GM23338 (cell line): ENCODE measurements around the gene BCL11B. TPM values are rescaled to one million over a fixed set of nuclear protein-coding genes. Genes with fewer than 3 reads are reported as not detected.

ENCODE experiments used
- ATAC-seq: fragments of 200-7000 bp; cut with Tn5 transposase; 3 replicates; pipeline ENCODE4 v1.9.1; 2020
- DNase-seq: peaks from one replicate; pipeline ENCODE4 v3.0.0-alpha.2; 2015; ENCODE audit warnings: low spot score
- H2AFZ ChIP-seq: fragments of 200-600 bp; sonication (generic); 2 replicates; pipeline ENCODE4 v1.8.0; 2016; ENCODE audit warnings: antibody characterized with exemption, mild to moderate bottlenecking, moderate library complexity
- H3F3A ChIP-seq: fragments of 200-600 bp; sonication (generic); replicated peaks from 2 replicates; pipeline ENCODE4 v1.8.0; 2017; ENCODE audit warnings: antibody characterized with exemption, mixed run types, low read depth
- H3K27ac ChIP-seq: fragments of 200-600 bp; sonication (generic); 2 replicates; pipeline ENCODE4 v1.6.1; 2016; ENCODE audit warnings: low read depth
- H3K27me3 ChIP-seq: fragments of 200-600 bp; sonication (generic); 2 replicates; pipeline ENCODE4 v1.8.0; 2016; ENCODE audit warnings: mild to moderate bottlenecking, mixed run types, moderate library complexity; ENCODE audit not compliant: insufficient read depth
- H3K36me3 ChIP-seq: fragments of 200-600 bp; sonication (generic); 2 replicates; pipeline ENCODE4 v1.8.0; 2016; ENCODE audit warnings: mild to moderate bottlenecking; ENCODE audit not compliant: insufficient read depth
- H3K4me1 ChIP-seq: fragments of 200-600 bp; sonication (generic); 2 replicates; pipeline ENCODE4 v1.8.0; 2016; ENCODE audit warnings: mild to moderate bottlenecking, moderate library complexity; ENCODE audit not compliant: insufficient read depth
- H3K4me2 ChIP-seq: fragments of 200-600 bp; sonication (generic); 2 replicates; pipeline ENCODE4 v1.7.1; 2017; ENCODE audit warnings: mixed run types
- H3K4me3 ChIP-seq: fragments of 200-600 bp; sonication (generic); 2 replicates; pipeline ENCODE4 v1.6.1; 2016; ENCODE audit warnings: mixed run types
- H3K79me2 ChIP-seq: fragments of 200-600 bp; sonication (generic); replicated peaks from 2 replicates; pipeline ENCODE4 v1.8.0; 2017; ENCODE audit warnings: mild to moderate bottlenecking; ENCODE audit not compliant: insufficient read depth
- H3K9me2 ChIP-seq: fragments of 200-600 bp; sonication (generic); 2 replicates; pipeline ENCODE4 v1.8.0; 2017; ENCODE audit not compliant: insufficient read depth
- H4K20me1 ChIP-seq: fragments of 200-600 bp; sonication (generic); replicated peaks from 2 replicates; pipeline ENCODE4 v1.8.0; 2017; ENCODE audit warnings: mild to moderate bottlenecking; ENCODE audit not compliant: insufficient read depth
- H3K27ac Mint-ChIP-seq: 2 replicates; pipeline ENCODE4 v1.8.0; 2020; ENCODE audit warnings: inconsistent platforms, mild to moderate bottlenecking, moderate library complexity, mixed read lengths
- H3K27me3 Mint-ChIP-seq: 3 replicates; pipeline ENCODE4 v1.8.0; 2022; ENCODE audit warnings: low read depth, mild to moderate bottlenecking, moderate library complexity, mixed read lengths, inconsistent platforms; ENCODE audit not compliant: insufficient read depth, poor library complexity
- H3K36me3 Mint-ChIP-seq: 3 replicates; pipeline ENCODE4 v1.8.0; 2021; ENCODE audit warnings: low read depth, mild to moderate bottlenecking, inconsistent platforms, moderate library complexity, mixed read lengths
- H3K4me1 Mint-ChIP-seq: 3 replicates; pipeline ENCODE4 v1.8.0; 2020; ENCODE audit warnings: mild to moderate bottlenecking, inconsistent platforms, mixed read lengths
- H3K4me3 Mint-ChIP-seq: 3 replicates; pipeline ENCODE4 v1.8.0; 2021; ENCODE audit warnings: moderate library complexity, mild to moderate bottlenecking, inconsistent platforms, mixed read lengths
- H3K9me3 Mint-ChIP-seq: 3 replicates; pipeline ENCODE4 v1.8.0; 2020; ENCODE audit warnings: moderate library complexity, mild to moderate bottlenecking, inconsistent platforms, mixed read lengths
- CREB1 ChIP-seq: fragments of 250-450 bp; sonication (Bioruptor Pico); IDR thresholded peaks from 2 replicates; pipeline ENCODE4 v1.5.0; 2020; ENCODE audit warnings: low read depth, mild to moderate bottlenecking, moderate library complexity
- CTCF ChIP-seq, 2 experiments: fragments of 200-600 bp in 1 of 2; sonication (generic) in 1 of 2; conservative IDR thresholded peaks; 2 replicates each; pipeline versions ENCODE4 v1.5.1 to v1.6.1; 2016 to 2017; ENCODE audit warnings: antibody characterized with exemption in 2 of 2, low read depth in 2 of 2, mild to moderate bottlenecking in 2 of 2, moderate library complexity in 1 of 2
- EZH2 ChIP-seq: fragments of 200-600 bp; sonication (generic); IDR thresholded peaks from one replicate; pipeline ENCODE4 v1.8.0; 2017; ENCODE audit warnings: antibody characterized with exemption, mild to moderate bottlenecking, low read depth; ENCODE audit not compliant: unreplicated experiment
- EZH2phosphoT487 ChIP-seq: fragments of 200-600 bp; sonication (generic); IDR thresholded peaks from one replicate; pipeline ENCODE4 v1.8.1; 2018; ENCODE audit warnings: antibody characterized with exemption; ENCODE audit not compliant: unreplicated experiment
- JUNB ChIP-seq: IDR thresholded peaks from one replicate; pipeline ENCODE4 v1.6.1; 2016; ENCODE audit warnings: antibody characterized with exemption; ENCODE audit not compliant: unreplicated experiment
- NANOG ChIP-seq: IDR thresholded peaks from 2 replicates; pipeline ENCODE4 v1.6.1; 2016; ENCODE audit warnings: antibody characterized with exemption, borderline replicate concordance
- POLR2AphosphoS5 ChIP-seq: IDR thresholded peaks from 2 replicates; pipeline ENCODE4 v1.6.1; 2016; ENCODE audit warnings: antibody characterized with exemption, low read depth
- STAT1 ChIP-seq: IDR thresholded peaks from one replicate; pipeline ENCODE4 v1.6.1; 2016; ENCODE audit warnings: antibody characterized with exemption; ENCODE audit not compliant: unreplicated experiment
- ZNF114 ChIP-seq: fragments of 250-450 bp; sonication (Bioruptor Pico); IDR thresholded peaks from 2 replicates; pipeline ENCODE4 v1.5.0; 2020; ENCODE audit warnings: mild to moderate bottlenecking, moderate library complexity
- ZNF331 ChIP-seq: fragments of 250-450 bp; sonication (Bioruptor Pico); IDR thresholded peaks from 2 replicates; pipeline ENCODE4 v1.5.0; 2020; ENCODE audit warnings: low read depth, mild to moderate bottlenecking, moderate library complexity
- polyA plus RNA-seq: library from polyadenylated mRNA; unstranded; fragments of >200 nt; fragmentation: Nextera tagmentation; extraction: Ambion mirVana; gene quantifications from 2 replicates; pipeline ENCODE4 v1.2.1, GENCODE V29; 2016
- total RNA-seq: library from RNA; depleted of rRNA; stranded (reverse); fragments of >200 nt; shearing (Covaris generic); gene quantifications from 2 replicates; pipeline ENCODE4 v1.2.3, GENCODE V29; 2014
- TF ChIP-seq, protein P1 (sequence below): IDR thresholded peaks from 2 replicates; pipeline ENCODE4 v1.6.1; 2016; ENCODE audit warnings: antibody characterized with exemption
- TF ChIP-seq, protein P2 (sequence below): IDR thresholded peaks from one replicate; pipeline ENCODE4 v1.6.1; 2018; ENCODE audit warnings: antibody characterized with exemption; ENCODE audit not compliant: unreplicated experiment
- TF ChIP-seq, protein P3 (sequence below): fragments of 250-450 bp; sonication (Bioruptor Pico); IDR thresholded peaks from 2 replicates; pipeline ENCODE4 v1.5.0; 2020; ENCODE audit warnings: mild to moderate bottlenecking, moderate library complexity

BCL11B gene
- total and polyA plus RNA-seq, 2 experiments from 2014 or later = 2.4 to 6.7 TPM

DNA sequence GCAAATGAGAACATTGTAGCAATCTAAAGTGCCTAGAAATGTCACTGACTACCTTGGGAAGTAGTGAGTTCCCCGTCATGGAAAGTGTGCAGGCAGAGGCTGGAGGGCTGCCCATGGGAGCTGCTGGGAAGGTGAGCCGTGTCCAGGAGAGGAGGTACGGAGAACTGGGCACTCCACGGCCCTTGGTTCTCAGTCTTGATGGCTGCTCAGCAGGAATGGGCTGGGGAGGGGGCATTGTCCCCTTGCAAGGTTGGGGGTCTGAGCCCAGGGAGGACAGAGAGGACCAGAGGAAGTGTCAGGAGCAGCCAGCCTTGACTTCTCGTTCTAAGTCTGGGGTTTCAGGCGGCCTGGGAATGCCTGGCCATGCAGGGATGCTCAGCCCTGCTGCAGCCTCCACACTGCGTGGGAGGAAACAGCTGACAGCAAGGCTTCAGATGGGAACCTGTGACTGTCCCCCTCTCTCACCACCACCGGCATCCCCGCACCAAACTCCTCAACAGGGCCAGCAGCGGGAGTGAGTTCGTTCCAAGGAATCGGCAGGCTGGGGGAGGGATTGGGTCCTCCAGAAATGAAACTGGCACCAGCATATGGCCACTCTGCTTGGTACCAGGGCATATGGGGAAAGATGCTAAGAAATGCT, 140.2 kb downstream of the BCL11B start:
- Mint-ChIP-seq H3K4me3 (no peak overlapping the region), H3K27me3 (peaks cover 11% of the 10 kb centered on the region), H3K4me1 (peaks cover 33% of the 10 kb centered on the region), H3K36me3 (no peaks in the 10 kb centered on the region), H3K27ac (no peak overlapping the region), H3K9me3 (no peaks in the 10 kb centered on the region)
- H3K4me2 ChIP-seq = no peak overlapping the region
- ATAC-seq = no peak
- H3K27me3 ChIP-seq = no peaks in the 10 kb centered on the region
- H4K20me1 ChIP-seq = no peaks in the 10 kb centered on the region
- H3K4me1 ChIP-seq = 0 out of 2 replicates have a peak, but pooled peaks cover 11% of the 10 kb centered on the region
- TF ChIP-seq CREB1 (CRISPR knock-in tag) (no peak), EZH2phosphoT487 (no peak), ZNF331 (CRISPR knock-in tag) (no peak), EZH2 (no peak), CTCF (conservative IDR thresholded peaks at IDR 0.05; ENCODE audit: low read depth in 2 of 2) (no peak), STAT1 (no peak), JUNB (no peak), POLR2AphosphoS5 (no peak), NANOG (no peak), ZNF114 (CRISPR knock-in tag) (no peak)
- TF ChIP-seq, protein P1, sequence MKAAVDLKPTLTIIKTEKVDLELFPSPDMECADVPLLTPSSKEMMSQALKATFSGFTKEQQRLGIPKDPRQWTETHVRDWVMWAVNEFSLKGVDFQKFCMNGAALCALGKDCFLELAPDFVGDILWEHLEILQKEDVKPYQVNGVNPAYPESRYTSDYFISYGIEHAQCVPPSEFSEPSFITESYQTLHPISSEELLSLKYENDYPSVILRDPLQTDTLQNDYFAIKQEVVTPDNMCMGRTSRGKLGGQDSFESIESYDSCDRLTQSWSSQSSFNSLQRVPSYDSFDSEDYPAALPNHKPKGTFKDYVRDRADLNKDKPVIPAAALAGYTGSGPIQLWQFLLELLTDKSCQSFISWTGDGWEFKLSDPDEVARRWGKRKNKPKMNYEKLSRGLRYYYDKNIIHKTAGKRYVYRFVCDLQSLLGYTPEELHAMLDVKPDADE = no peak
- TF ChIP-seq, protein P2, sequence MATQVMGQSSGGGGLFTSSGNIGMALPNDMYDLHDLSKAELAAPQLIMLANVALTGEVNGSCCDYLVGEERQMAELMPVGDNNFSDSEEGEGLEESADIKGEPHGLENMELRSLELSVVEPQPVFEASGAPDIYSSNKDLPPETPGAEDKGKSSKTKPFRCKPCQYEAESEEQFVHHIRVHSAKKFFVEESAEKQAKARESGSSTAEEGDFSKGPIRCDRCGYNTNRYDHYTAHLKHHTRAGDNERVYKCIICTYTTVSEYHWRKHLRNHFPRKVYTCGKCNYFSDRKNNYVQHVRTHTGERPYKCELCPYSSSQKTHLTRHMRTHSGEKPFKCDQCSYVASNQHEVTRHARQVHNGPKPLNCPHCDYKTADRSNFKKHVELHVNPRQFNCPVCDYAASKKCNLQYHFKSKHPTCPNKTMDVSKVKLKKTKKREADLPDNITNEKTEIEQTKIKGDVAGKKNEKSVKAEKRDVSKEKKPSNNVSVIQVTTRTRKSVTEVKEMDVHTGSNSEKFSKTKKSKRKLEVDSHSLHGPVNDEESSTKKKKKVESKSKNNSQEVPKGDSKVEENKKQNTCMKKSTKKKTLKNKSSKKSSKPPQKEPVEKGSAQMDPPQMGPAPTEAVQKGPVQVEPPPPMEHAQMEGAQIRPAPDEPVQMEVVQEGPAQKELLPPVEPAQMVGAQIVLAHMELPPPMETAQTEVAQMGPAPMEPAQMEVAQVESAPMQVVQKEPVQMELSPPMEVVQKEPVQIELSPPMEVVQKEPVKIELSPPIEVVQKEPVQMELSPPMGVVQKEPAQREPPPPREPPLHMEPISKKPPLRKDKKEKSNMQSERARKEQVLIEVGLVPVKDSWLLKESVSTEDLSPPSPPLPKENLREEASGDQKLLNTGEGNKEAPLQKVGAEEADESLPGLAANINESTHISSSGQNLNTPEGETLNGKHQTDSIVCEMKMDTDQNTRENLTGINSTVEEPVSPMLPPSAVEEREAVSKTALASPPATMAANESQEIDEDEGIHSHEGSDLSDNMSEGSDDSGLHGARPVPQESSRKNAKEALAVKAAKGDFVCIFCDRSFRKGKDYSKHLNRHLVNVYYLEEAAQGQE = no peak
- TF ChIP-seq, protein P3, sequence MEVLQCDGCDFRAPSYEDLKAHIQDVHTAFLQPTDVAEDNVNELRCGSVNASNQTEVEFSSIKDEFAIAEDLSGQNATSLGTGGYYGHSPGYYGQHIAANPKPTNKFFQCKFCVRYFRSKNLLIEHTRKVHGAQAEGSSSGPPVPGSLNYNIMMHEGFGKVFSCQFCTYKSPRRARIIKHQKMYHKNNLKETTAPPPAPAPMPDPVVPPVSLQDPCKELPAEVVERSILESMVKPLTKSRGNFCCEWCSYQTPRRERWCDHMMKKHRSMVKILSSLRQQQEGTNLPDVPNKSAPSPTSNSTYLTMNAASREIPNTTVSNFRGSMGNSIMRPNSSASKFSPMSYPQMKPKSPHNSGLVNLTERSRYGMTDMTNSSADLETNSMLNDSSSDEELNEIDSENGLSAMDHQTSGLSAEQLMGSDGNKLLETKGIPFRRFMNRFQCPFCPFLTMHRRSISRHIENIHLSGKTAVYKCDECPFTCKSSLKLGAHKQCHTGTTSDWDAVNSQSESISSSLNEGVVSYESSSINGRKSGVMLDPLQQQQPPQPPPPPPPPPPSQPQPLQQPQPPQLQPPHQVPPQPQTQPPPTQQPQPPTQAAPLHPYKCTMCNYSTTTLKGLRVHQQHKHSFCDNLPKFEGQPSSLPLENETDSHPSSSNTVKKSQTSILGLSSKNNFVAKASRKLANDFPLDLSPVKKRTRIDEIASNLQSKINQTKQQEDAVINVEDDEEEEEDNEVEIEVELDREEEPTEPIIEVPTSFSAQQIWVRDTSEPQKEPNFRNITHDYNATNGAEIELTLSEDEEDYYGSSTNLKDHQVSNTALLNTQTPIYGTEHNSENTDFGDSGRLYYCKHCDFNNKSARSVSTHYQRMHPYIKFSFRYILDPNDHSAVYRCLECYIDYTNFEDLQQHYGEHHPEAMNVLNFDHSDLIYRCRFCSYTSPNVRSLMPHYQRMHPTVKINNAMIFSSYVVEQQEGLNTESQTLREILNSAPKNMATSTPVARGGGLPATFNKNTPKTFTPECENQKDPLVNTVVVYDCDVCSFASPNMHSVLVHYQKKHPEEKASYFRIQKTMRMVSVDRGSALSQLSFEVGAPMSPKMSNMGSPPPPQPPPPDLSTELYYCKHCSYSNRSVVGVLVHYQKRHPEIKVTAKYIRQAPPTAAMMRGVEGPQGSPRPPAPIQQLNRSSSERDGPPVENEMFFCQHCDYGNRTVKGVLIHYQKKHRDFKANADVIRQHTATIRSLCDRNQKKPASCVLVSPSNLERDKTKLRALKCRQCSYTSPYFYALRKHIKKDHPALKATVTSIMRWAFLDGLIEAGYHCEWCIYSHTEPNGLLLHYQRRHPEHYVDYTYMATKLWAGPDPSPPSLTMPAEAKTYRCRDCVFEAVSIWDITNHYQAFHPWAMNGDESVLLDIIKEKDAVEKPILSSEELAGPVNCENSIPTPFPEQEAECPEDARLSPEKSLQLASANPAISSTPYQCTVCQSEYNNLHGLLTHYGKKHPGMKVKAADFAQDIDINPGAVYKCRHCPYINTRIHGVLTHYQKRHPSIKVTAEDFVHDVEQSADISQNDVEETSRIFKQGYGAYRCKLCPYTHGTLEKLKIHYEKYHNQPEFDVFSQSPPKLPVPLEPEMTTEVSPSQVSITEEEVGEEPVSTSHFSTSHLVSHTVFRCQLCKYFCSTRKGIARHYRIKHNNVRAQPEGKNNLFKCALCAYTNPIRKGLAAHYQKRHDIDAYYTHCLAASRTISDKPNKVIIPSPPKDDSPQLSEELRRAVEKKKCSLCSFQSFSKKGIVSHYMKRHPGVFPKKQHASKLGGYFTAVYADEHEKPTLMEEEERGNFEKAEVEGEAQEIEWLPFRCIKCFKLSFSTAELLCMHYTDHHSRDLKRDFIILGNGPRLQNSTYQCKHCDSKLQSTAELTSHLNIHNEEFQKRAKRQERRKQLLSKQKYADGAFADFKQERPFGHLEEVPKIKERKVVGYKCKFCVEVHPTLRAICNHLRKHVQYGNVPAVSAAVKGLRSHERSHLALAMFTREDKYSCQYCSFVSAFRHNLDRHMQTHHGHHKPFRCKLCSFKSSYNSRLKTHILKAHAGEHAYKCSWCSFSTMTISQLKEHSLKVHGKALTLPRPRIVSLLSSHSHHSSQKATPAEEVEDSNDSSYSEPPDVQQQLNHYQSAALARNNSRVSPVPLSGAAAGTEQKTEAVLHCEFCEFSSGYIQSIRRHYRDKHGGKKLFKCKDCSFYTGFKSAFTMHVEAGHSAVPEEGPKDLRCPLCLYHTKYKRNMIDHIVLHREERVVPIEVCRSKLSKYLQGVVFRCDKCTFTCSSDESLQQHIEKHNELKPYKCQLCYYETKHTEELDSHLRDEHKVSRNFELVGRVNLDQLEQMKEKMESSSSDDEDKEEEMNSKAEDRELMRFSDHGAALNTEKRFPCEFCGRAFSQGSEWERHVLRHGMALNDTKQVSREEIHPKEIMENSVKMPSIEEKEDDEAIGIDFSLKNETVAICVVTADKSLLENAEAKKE (CRISPR knock-in tag) = no peak
- DNase-seq = no peak
- no peaks in the 10 kb centered on the region for H3K79me2 ChIP-seq
- H2AFZ ChIP-seq = no peak overlapping the region
- no peak overlapping the region for H3K4me3 ChIP-seq
- no peaks in the 10 kb centered on the region for H3K9me2 ChIP-seq
- no peak overlapping the region for H3K27ac ChIP-seq
- no peaks in the 10 kb centered on the region for H3K36me3 ChIP-seq
- no peaks in the 10 kb centered on the region for H3F3A ChIP-seq
